OCI-LY3 (cell line): ENCODE results near the gene CR1L.

Experiments
- H2AFZ ChIP-seq: fragments of 200-600, 300-600 bp; shearing (Covaris generic); 2 replicates; pipeline ENCODE4 v1.6.0; 2014; ENCODE audit warnings: antibody characterized with exemption, low read depth, low read length
- H3K27ac ChIP-seq: fragments of 200-600, 300-600 bp; sonication (generic); 2 replicates; pipeline ENCODE4 v1.5.1; 2014; ENCODE audit warnings: mild to moderate bottlenecking, low read length, moderate library complexity, mixed read lengths
- H3K27me3 ChIP-seq: fragments of 200-600, 300-600 bp; sonication (generic); 2 replicates; pipeline ENCODE4 v1.6.1; 2014; ENCODE audit warnings: low read depth, low read length, mixed read lengths
- H3K36me3 ChIP-seq: fragments of 200-600, 300-600 bp; sonication (generic); replicated peaks from 2 replicates; pipeline ENCODE3; 2014; ENCODE audit warnings: low read depth, low read length, mixed read lengths
- H3K4me1 ChIP-seq: fragments of 300-600, 200-600 bp; sonication (generic); 2 replicates; pipeline ENCODE4 v1.6.1; 2014; ENCODE audit warnings: low read length, mixed read lengths
- H3K4me2 ChIP-seq: fragments of 200-600, 300-600 bp; sonication (generic); 2 replicates; pipeline ENCODE4 v1.6.1; 2014; ENCODE audit warnings: low read length, mixed read lengths
- H3K4me3 ChIP-seq: fragments of 300-600, 200-600 bp; sonication (generic); 2 replicates; pipeline ENCODE4 v1.5.1; 2014; ENCODE audit warnings: antibody characterized with exemption, mild to moderate bottlenecking, low read length, moderate library complexity
- H3K79me2 ChIP-seq: fragments of 300-600, 200-600 bp; shearing (Covaris generic); 2 replicates; pipeline ENCODE4 v1.6.1; 2014; ENCODE audit warnings: mild to moderate bottlenecking, low read length, mixed read lengths
- H3K9ac ChIP-seq: fragments of 300-600, 200-600 bp; shearing (Covaris generic); 2 replicates; pipeline ENCODE4 v1.6.0; 2014; ENCODE audit warnings: mild to moderate bottlenecking, low read length, moderate library complexity
- H3K9me3 ChIP-seq: fragments of 200-600, 300-600 bp; shearing (Covaris generic); 2 replicates; pipeline ENCODE4 v1.6.1; 2014; ENCODE audit warnings: low read length, mixed read lengths; ENCODE audit not compliant: insufficient read depth
- H4K20me1 ChIP-seq: fragments of 200-600, 300-600 bp; sonication (generic); 2 replicates; pipeline ENCODE4 v1.6.1; 2016; ENCODE audit warnings: low read length, mixed read lengths; ENCODE audit not compliant: insufficient read depth
- EZH2phosphoT487 ChIP-seq: fragments of 200-600 bp; shearing (Covaris generic); IDR thresholded peaks from 2 replicates; pipeline ENCODE4 v1.6.1; 2018; ENCODE audit warnings: antibody characterized with exemption, mixed run types, low read depth
- TF ChIP-seq, protein P1 (sequence below): fragments of 200-600, 300-600 bp; sonication (generic); IDR thresholded peaks from 2 replicates; pipeline ENCODE4 v1.5.1; 2014; ENCODE audit warnings: antibody characterized with exemption, low read length, low read depth

The CR1L gene

DNA sequence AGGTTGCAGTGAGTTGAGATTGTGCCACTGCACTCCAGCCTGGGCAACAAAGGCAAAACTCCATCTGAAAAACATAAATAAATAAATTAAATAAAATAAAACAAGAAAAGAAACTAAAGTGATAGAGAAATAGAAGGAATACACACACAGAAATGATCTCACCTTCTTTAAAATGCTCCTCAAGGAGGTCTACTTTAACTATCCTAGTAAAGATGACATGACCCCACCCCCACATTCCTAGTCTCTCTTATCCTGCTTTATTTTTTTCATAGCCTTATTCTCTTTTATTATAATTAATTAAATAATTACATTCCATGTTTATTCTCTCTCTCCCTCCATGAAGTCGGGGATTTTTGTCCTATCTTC lies 18.0 kb upstream of the CR1L start:
- no peak overlapping the region for H3K4me3 ChIP-seq
- H4K20me1 ChIP-seq, result no peaks in the 10 kb centered on the region
- H3K4me2 ChIP-seq, result no peak overlapping the region
- H3K4me1 ChIP-seq, result no peaks in the 10 kb centered on the region
- no peaks in the 10 kb centered on the region for H3K27me3 ChIP-seq
- H3K27ac ChIP-seq, result no peak overlapping the region
- no peak overlapping the region for H2AFZ ChIP-seq
- TF ChIP-seq, protein P1, sequence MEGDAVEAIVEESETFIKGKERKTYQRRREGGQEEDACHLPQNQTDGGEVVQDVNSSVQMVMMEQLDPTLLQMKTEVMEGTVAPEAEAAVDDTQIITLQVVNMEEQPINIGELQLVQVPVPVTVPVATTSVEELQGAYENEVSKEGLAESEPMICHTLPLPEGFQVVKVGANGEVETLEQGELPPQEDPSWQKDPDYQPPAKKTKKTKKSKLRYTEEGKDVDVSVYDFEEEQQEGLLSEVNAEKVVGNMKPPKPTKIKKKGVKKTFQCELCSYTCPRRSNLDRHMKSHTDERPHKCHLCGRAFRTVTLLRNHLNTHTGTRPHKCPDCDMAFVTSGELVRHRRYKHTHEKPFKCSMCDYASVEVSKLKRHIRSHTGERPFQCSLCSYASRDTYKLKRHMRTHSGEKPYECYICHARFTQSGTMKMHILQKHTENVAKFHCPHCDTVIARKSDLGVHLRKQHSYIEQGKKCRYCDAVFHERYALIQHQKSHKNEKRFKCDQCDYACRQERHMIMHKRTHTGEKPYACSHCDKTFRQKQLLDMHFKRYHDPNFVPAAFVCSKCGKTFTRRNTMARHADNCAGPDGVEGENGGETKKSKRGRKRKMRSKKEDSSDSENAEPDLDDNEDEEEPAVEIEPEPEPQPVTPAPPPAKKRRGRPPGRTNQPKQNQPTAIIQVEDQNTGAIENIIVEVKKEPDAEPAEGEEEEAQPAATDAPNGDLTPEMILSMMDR, result no peak
- TF ChIP-seq EZH2phosphoT487, result no peak
- no peaks in the 10 kb centered on the region for H3K36me3 ChIP-seq
- H3K79me2 ChIP-seq, result no peaks in the 10 kb centered on the region
- no peaks in the 10 kb centered on the region for H3K9me3 ChIP-seq
- no peak overlapping the region for H3K9ac ChIP-seq

DNA sequence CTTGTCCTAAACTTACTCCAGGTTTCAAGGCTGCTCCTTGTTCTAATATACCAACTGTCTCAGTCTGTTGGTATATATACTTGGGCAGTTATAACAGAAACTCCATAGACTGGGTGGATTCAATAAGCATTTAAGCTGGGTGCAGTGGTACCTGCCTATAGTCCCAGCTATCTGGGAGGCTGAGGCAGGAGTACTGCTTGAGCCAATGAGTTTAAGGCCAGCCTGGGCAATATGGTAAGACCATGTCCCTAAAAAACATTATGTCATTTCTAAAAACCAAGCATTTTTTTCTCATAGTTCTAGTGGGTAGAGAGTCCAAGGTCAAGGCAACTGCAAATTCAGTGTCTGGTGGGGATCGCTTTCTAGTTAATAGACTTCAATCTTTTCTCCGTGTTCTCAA lies 17.4 kb upstream of the CR1L start:
- H3K4me1 ChIP-seq, result no peaks in the 10 kb centered on the region
- H4K20me1 ChIP-seq, result no peaks in the 10 kb centered on the region
- no peak overlapping the region for H2AFZ ChIP-seq
- H3K36me3 ChIP-seq, result no peaks in the 10 kb centered on the region
- no peaks in the 10 kb centered on the region for H3K27me3 ChIP-seq
- no peak overlapping the region for H3K4me2 ChIP-seq
- no peak overlapping the region for H3K9ac ChIP-seq
- H3K27ac ChIP-seq, result no peak overlapping the region
- no peak for TF ChIP-seq EZH2phosphoT487
- TF ChIP-seq, protein P1, result no peak
- H3K79me2 ChIP-seq, result no peaks in the 10 kb centered on the region
- H3K4me3 ChIP-seq, result no peak overlapping the region
- no peaks in the 10 kb centered on the region for H3K9me3 ChIP-seq

- Histone ChIP-seq H4K20me1 (no peaks in the 10 kb centered on the region), H3K79me2 (no peaks in the 10 kb centered on the region), H3K9me3 (no peaks in the 10 kb centered on the region), H3K27ac (no peak overlapping the region), H3K9ac (no peak overlapping the region), H2AFZ (no peak overlapping the region), H3K4me2 (no peak overlapping the region), H3K27me3 (no peaks in the 10 kb centered on the region), H3K4me1 (no peaks in the 10 kb centered on the region), H3K36me3 (no peaks in the 10 kb centered on the region), H3K4me3 (no peak overlapping the region)
- TF ChIP-seq, protein P1, result no peak
- TF ChIP-seq EZH2phosphoT487, result no peak
Measured at GRCh38 chr1:207628776-207629175, 16.2 kb upstream of the CR1L start.

DNA sequence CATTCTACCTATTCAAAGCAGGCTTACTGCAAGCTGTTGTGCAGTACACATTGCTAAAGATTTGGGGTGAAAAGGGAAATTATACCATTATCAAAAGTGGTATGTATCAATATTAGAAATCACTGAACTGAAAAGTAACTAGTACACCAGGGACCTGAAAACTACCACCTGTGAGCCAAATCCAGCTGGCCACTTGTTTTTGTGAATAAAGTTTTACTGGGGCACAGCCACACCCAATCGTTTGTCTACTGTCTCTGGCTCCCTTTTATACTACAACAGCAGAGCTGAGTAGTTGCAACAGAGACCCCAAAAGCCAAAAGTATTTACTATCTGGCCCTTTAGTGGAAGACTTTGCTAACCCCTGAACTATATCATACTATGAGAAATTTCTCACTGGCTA lies 13.8 kb upstream of the CR1L start:
- no peak for TF ChIP-seq EZH2phosphoT487
- TF ChIP-seq, protein P1, result no peak
- H3K79me2 ChIP-seq, result no peaks in the 10 kb centered on the region
- H3K9ac ChIP-seq, result no peak overlapping the region
- H3K36me3 ChIP-seq, result no peaks in the 10 kb centered on the region
- H4K20me1 ChIP-seq, result no peaks in the 10 kb centered on the region
- H3K4me1 ChIP-seq, result peaks cover 5% of the 10 kb centered on the region
- H3K9me3 ChIP-seq, result no peaks in the 10 kb centered on the region
- no peak overlapping the region for H3K4me2 ChIP-seq
- no peaks in the 10 kb centered on the region for H3K27me3 ChIP-seq
- no peak overlapping the region for H2AFZ ChIP-seq
- no peak overlapping the region for H3K4me3 ChIP-seq
- H3K27ac ChIP-seq, result no peak overlapping the region
